Esophagus (tissue), 2 donors: ENCODE results near the gene NUP98. TPM values are rescaled to one million over a fixed set of nuclear protein-coding genes. Genes with fewer than 3 reads are reported as not detected.
A peak's percentile ranks its signal among the peaks of the same experiment; 100 is the strongest.
"Not testable (repeated sequence)": the region's sequence is repeated elsewhere in the genome, so short reads cannot be mapped to it uniquely, and the experiment has no call there.

Experiments used
- H3K27ac ChIP-seq, 2 donors: one replicate each; pipeline ENCODE4 v1.5.1; 2013; ENCODE audit warnings: low read depth in 2 of 2, mild to moderate bottlenecking in 2 of 2, inconsistent platforms in 1 of 2, low read length in 1 of 2, moderate library complexity in 1 of 2
- H3K27me3 ChIP-seq, 2 donors: one replicate each; pipeline ENCODE4 v1.6.1; 2013; ENCODE audit warnings: low read length in 2 of 2, control low read depth in 1 of 2, mild to moderate bottlenecking in 1 of 2; ENCODE audit not compliant: insufficient read depth in 2 of 2, control insufficient read depth in 1 of 2
- H3K36me3 ChIP-seq, 2 donors: one replicate each; pipeline ENCODE4 v1.6.1; 2013; ENCODE audit warnings: low read length in 1 of 2; ENCODE audit not compliant: control insufficient read depth in 2 of 2, insufficient read depth in 2 of 2
- H3K4me1 ChIP-seq, 2 donors: one replicate each; pipeline ENCODE4 v1.6.1; 2013; ENCODE audit warnings: low read length in 1 of 2; ENCODE audit not compliant: control insufficient read depth in 2 of 2, insufficient read depth in 2 of 2
- H3K4me3 ChIP-seq, 2 donors: one replicate each; pipeline ENCODE4 v1.5.1; 2013; ENCODE audit warnings: low read length in 2 of 2, mild to moderate bottlenecking in 2 of 2, low read depth in 1 of 2, moderate library complexity in 1 of 2
- H3K9me3 ChIP-seq, 2 donors: one replicate each; pipeline ENCODE4 v1.6.1; 2013; ENCODE audit warnings: mild to moderate bottlenecking in 2 of 2, low read depth in 1 of 2, low read length in 1 of 2, moderate library complexity in 1 of 2; ENCODE audit not compliant: control insufficient read depth in 2 of 2, insufficient read depth in 1 of 2
- WGBS, 2 donors: extraction: QIAGEN DNeasy Blood & Tissue Kit; methylation state at CpG; one replicate each; pipeline ENCODE4 v1.1.7; 2013; 5-methylcytosine and 5-hydroxymethylcytosine counted together
- polyA plus RNA-seq, 2 donors: library from polyadenylated mRNA; stranded (reverse); fragments of 200-250 nt; gene quantifications; one replicate each; pipeline ENCODE4 v1.2.3, GENCODE V29; 2013
- donor health status: healthy with polysubstance abuse.
- donor health status: Bipolar disorder and iron deficiency.

Gene NUP98
- polyA plus RNA-seq, 2 donors, result 16.0 to 26.9 TPM

DNA sequence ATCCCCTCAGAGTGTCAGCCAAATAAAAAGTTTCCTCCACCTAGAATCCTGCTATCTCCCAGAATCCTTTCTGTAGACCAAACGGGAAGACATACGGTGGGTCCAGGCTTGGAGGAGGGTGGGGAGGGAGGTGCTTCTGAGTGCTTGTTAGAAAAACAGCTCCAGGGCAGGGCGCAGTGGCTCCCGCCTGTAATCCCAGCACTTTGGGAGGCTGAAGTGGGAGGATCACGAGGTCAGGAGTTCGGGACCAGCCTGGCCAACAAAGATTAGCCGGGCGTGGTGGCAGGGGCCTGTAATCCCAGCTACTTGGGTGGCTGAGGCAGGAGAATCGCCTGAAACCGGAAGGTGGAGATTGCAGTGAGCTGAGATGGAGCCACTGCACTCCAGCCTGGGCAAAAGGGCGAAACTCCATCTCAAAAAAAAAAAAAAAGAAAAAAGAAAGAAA lies 154.2 kb downstream of the NUP98 start:
- not testable (repeated sequence) for H3K27ac ChIP-seq, H3K36me3 ChIP-seq, H3K4me1 ChIP-seq, H3K4me3 ChIP-seq, H3K27me3 ChIP-seq, H3K9me3 ChIP-seq
- WGBS, 2 donors, result 32 to 37% methylated on average over 11 of the region's 11 CpGs

DNA sequence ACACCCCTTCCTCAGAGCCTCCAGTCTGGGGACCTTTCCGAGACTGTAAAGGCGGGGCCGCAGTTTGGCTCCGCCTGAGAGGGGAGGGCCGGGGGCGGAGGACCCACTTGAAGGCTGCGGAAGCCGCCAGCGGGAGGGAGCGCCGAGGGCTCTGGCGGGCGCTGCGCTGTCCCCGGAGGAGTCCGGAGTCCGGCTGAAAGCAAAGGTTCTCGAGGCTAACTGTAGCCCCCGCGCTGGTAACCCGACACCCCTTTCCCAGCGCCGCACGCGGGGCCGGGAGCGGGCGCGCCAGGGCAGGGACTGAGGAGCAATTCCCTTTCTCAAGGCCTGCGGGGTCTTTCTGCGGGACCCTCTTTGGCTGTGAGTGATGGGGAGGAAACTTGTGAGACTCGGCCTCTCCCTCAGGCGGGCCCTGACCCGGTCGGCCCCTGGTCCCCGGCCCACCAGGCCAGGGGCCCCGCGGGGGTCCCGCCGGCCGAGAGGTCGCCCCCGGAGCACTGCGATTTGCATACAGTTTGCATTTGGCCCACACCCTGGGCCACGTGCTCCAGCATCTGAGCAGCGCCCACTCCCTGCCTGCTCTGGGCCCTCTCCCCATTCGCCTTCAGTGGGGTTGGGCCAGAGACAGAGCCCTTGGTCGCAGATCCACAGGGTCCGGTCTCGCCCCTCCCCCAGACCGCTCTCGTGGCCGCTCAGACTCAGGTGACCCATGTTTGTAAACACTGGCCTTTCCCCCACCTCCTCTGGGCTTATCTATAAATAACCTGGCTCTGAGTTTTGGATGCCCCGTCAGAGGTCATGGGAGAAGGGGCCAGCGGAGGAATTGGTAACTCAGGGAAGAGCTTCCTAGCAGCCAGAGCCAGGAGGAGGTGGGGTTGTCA lies 155.0 kb downstream of the NUP98 start:
- no peaks in the 10 kb centered on the region for H3K36me3 ChIP-seq
- peak overlapping the region; percentile 35 to 36 for H3K4me3 ChIP-seq
- H3K9me3 ChIP-seq, result no peaks in the 10 kb centered on the region
- no peaks in the 10 kb centered on the region for H3K27me3 ChIP-seq
- WGBS, 2 donors, result 2% methylated on average over 55 of the region's 55 CpGs
- H3K27ac ChIP-seq, result no peak overlapping the region
- H3K4me1 ChIP-seq, result peaks cover 2 to 9% of the 10 kb centered on the region in 2 donors

GRCh38 chr11:3641701-3642070 lies 155.7 kb downstream of the NUP98 start, which contains the start of gene ART5:
Gene ART5 (minus strand): TSS chr11:3641992. CDS start chr11:3641862, 130 bp downstream.
- Histone ChIP-seq H3K27me3 (no peaks in the 10 kb centered on the region), H3K9me3 (no peaks in the 10 kb centered on the region), H3K4me1 (peaks cover 2 to 9% of the 10 kb centered on the region in 2 donors), H3K4me3 (peak within 1 kb of the TSS; percentile 35 to 36), H3K27ac (no peak within 1 kb of the TSS), H3K36me3 (no peaks in the 10 kb centered on the region)
- WGBS, 2 donors, result 11 to 26% methylated on average over 20 to 21 of the region's 21 CpGs

DNA sequence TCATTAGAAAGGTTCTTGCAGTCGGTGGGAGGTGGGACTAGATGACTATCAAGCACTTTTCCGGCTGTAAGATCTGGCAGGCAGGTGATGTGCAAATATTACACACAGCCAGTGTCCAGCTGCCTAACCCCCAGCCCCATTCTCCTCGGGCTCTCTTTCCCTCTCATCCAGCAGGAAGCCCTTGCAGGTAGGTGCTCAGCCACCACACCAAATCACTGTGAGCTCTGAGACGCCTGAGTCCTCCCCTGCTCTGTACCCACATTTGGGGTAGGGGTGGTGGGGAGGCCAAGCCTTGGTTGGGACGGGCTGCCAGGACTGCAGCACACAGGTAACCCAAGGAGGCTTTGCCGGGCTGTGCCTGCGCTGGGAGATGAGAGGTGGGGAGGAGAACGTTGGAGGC lies 156.2 kb downstream of the NUP98 start:
- Histone ChIP-seq H3K27me3 (no peaks in the 10 kb centered on the region), H3K4me1 (peaks cover 2 to 9% of the 10 kb centered on the region in 2 donors), H3K27ac (no peak overlapping the region), H3K36me3 (no peaks in the 10 kb centered on the region), H3K9me3 (no peaks in the 10 kb centered on the region), H3K4me3 (no peak overlapping the region)
- WGBS, 2 donors, result 63 to 64% methylated on average over 8 of the region's 8 CpGs

GRCh38 chr11:3639841-3640240 lies 157.5 kb downstream of the NUP98 start:
- peaks cover 2 to 7% of the 10 kb centered on the region in 2 donors for H3K4me1 ChIP-seq
- H3K4me3 ChIP-seq, result no peak overlapping the region
- no peak overlapping the region for H3K27ac ChIP-seq
- no peaks in the 10 kb centered on the region for H3K36me3 ChIP-seq
- no peaks in the 10 kb centered on the region for H3K9me3 ChIP-seq
- no peaks in the 10 kb centered on the region for H3K27me3 ChIP-seq
- WGBS, 2 donors, result 93% methylated on average over 14 of the region's 14 CpGs

DNA sequence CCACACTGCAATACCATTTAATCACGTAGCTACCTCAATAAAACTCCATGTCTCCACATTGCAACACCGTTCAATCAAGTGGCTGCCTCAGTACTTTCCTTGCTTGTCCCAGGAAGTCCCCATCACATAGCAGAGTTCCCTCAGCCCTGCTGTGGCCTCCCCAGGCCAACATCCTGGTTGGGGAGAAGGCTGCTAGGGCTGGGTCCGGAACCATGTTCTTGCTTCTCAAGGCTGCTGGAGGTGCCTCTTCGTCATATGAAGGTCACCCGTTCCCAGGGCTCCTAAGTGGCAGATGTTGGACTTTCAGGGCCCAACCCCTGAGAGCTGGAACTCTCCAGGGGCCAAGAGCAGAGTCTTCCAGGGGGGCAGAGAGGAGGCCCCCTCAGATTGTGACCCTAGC lies 158.8 kb downstream of the NUP98 start:
- H3K9me3 ChIP-seq, result no peaks in the 10 kb centered on the region
- no peak overlapping the region for H3K4me3 ChIP-seq
- 91 to 93% methylated on average over 5 of the region's 5 CpGs for WGBS, 2 donors
- no peak overlapping the region for H3K27ac ChIP-seq
- H3K4me1 ChIP-seq, result peaks cover 2 to 7% of the 10 kb centered on the region in 2 donors
- no peaks in the 10 kb centered on the region for H3K36me3 ChIP-seq
- H3K27me3 ChIP-seq, result no peaks in the 10 kb centered on the region

DNA sequence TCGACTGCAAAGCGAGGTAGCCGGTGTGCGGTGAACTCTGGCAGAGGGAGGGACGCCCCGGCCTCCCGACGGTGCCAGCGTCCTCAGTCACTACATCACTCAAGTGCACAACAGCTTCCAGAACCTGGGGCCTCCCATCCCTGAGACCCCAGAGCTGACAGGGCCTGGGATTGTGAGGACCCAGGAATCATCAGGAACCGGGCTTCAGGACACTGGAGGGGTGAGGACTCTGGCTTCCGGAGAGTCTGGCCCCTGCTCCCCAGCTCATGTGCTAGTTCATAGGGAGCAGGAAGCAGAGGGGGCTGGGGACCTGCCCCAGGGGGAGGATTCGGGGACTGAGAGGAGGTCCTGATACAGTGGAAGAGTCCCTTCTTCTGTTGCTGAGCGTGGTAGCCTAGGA lies 160.2 kb downstream of the NUP98 start:
- Histone ChIP-seq H3K4me1 (peaks cover 0 to 1% of the 10 kb centered on the region in 2 donors), H3K36me3 (no peaks in the 10 kb centered on the region), H3K9me3 (no peaks in the 10 kb centered on the region), H3K27me3 (no peaks in the 10 kb centered on the region), H3K27ac (no peak overlapping the region), H3K4me3 (no peak overlapping the region)
- WGBS, 2 donors, result 82% methylated on average over 13 of the region's 13 CpGs

DNA sequence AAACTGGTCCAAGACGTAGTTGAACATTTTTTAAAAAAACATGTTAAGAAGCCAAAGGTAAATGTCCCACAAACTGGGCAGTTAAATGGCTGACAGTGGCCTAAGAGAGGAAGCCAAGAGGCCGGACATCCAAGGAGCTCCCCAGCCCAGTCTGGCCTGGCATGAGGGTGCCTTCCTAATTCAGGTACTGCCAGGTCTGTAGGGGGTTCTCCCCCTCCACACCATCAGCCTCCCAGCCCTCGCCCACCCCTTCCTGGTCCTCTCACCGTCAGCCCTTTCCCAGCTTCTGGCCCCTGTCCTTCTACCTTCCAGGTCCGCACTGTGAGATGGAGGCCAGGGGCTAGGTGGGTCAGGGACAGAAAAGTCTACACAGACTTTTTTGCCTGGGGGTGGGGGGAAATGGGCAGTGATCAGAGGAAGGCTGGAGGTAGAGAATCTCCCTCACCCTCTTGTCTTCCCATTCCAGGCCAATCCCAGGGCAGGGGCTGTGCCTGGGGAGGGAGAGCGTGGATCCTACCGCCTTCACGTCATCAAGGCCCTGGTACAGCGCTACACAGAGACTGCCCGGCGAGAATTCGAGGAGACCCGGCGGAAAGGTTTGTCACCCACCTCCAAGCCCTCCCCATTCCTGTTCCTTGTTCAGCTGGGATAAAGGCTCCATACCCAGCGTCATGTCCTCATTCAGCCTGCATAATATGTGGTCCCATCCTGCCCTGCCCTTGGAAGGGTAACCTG lies 161.5 kb downstream of the NUP98 start:
- no peaks in the 10 kb centered on the region for H3K4me1 ChIP-seq
- no peak overlapping the region for H3K4me3 ChIP-seq
- 89 to 93% methylated on average over 15 of the region's 15 CpGs for WGBS, 2 donors
- no peaks in the 10 kb centered on the region for H3K27me3 ChIP-seq
- H3K9me3 ChIP-seq, result no peaks in the 10 kb centered on the region
- no peaks in the 10 kb centered on the region for H3K36me3 ChIP-seq
- H3K27ac ChIP-seq, result no peak overlapping the region

GRCh38 chr11:3632070-3632660 lies 165.2 kb downstream of the NUP98 start:
- WGBS, 2 donors, result 90 to 93% methylated on average over 5 of the region's 5 CpGs
- no peaks in the 10 kb centered on the region for H3K4me1 ChIP-seq
- H3K27me3 ChIP-seq, result no peaks in the 10 kb centered on the region
- no peak overlapping the region for H3K27ac ChIP-seq
- H3K4me3 ChIP-seq, result no peak overlapping the region
- H3K36me3 ChIP-seq, result no peaks in the 10 kb centered on the region
- H3K9me3 ChIP-seq, result no peaks in the 10 kb centered on the region
